HG03378 (cell line): ENCODE measurements around the gene GCH1.
"Not testable (repeated sequence)": the region's sequence is repeated elsewhere in the genome, so short reads cannot be mapped to it uniquely, and the experiment has no call there.

Source experiments
- ATAC-seq: cut with Tn5 transposase; IDR thresholded peaks from one replicate; pipeline ENCODE4 v1.9.1; 2021; ENCODE audit warnings: mild to moderate bottlenecking, moderate library complexity; ENCODE audit not compliant: unreplicated experiment

Gene GCH1

GRCh38 chr14:54908973-54909372 lies 6.3 kb upstream of the GCH1 start:
- ATAC-seq: not testable (repeated sequence)

GRCh38 chr14:54908190-54908589 lies 5.6 kb upstream of the GCH1 start:
- ATAC-seq: no peak

GRCh38 chr14:54906075-54906474 lies 3.4 kb upstream of the GCH1 start:
- ATAC-seq: no peak

GRCh38 chr14:54902143-54902520 lies 494 bp downstream of the GCH1 start:
- ATAC-seq: peak; percentile 48

GRCh38 chr14:54901380-54902142 lies 1.1 kb downstream of the GCH1 start:
- no peak for ATAC-seq

- ATAC-seq: no peak
These were observed 3.1 kb downstream of the GCH1 start for GRCh38 chr14:54899573-54899972.

GRCh38 chr14:54897809-54898555 lies 4.6 kb downstream of the GCH1 start:
- not testable (repeated sequence) for ATAC-seq

GRCh38 chr14:54895683-54896082 lies 6.9 kb downstream of the GCH1 start:
- no peak for ATAC-seq

GRCh38 chr14:54894995-54895394 lies 7.6 kb downstream of the GCH1 start:
- ATAC-seq: no peak

- peak; percentile 40 for ATAC-seq
These were observed 9.4 kb downstream of the GCH1 start for GRCh38 chr14:54893151-54893760.

- no peak for ATAC-seq
These were observed 11.0 kb downstream of the GCH1 start for GRCh38 chr14:54891471-54892245.

- peak; percentile 58 for ATAC-seq
These were observed 11.8 kb downstream of the GCH1 start for GRCh38 chr14:54890788-54891187.

GRCh38 chr14:54889919-54890318 lies 12.7 kb downstream of the GCH1 start:
- no peak for ATAC-seq

- no peak for ATAC-seq
These were observed 20.1 kb downstream of the GCH1 start for GRCh38 chr14:54882521-54882920.

GRCh38 chr14:54881761-54882401 lies 20.7 kb downstream of the GCH1 start:
- peak; percentile 54 for ATAC-seq

- peak; percentile 75 for ATAC-seq
These were observed 21.3 kb downstream of the GCH1 start for GRCh38 chr14:54881235-54881760.

GRCh38 chr14:54877703-54878021 lies 25.0 kb downstream of the GCH1 start:
- ATAC-seq: no peak

- no peak for ATAC-seq
These were observed 25.5 kb downstream of the GCH1 start for GRCh38 chr14:54877015-54877702.

- ATAC-seq: not testable (repeated sequence)
These were observed 27.0 kb downstream of the GCH1 start for GRCh38 chr14:54875648-54876047.
